Calu3 (cell line): ENCODE results near the gene THSD7B. TPM values are rescaled to one million over a fixed set of nuclear protein-coding genes. Genes with fewer than 3 reads are reported as not detected.

Source experiments
- BruUV-seq: library from RNA; stranded (reverse); fragments of 400-500 nt; replicated peaks from 2 replicates; lab custom pipeline; 2021; lab: Mats Ljungman, UMichigan
- CTCF ChIA-PET: fragments of 300-600 bp; sonication (Branson Sonifier 250); formaldehyde crosslinking; loops from one replicate; lab custom pipeline; 2022; ENCODE audit warnings: antibody characterized with exemption; lab: Charles Lee
- DNase-seq: peaks from one replicate; pipeline ENCODE4 v3.0.0; 2022
- H3K27ac Mint-ChIP-seq: one replicate; pipeline ENCODE4 v1.8.0; 2022; ENCODE audit warnings: mixed read lengths; ENCODE audit not compliant: unreplicated experiment
- H3K27me3 Mint-ChIP-seq: one replicate; pipeline ENCODE4 v1.8.0; 2022; ENCODE audit warnings: mixed read lengths; ENCODE audit not compliant: unreplicated experiment
- H3K36me3 Mint-ChIP-seq: one replicate; pipeline ENCODE4 v1.8.0; 2022; ENCODE audit warnings: mild to moderate bottlenecking, moderate library complexity, mixed read lengths; ENCODE audit not compliant: insufficient read depth, unreplicated experiment
- H3K4me1 Mint-ChIP-seq: one replicate; pipeline ENCODE4 v1.8.0; 2022; ENCODE audit warnings: mild to moderate bottlenecking, low read depth, mixed read lengths; ENCODE audit not compliant: unreplicated experiment
- H3K4me3 Mint-ChIP-seq: one replicate; pipeline ENCODE4 v1.8.0; 2022; ENCODE audit warnings: mild to moderate bottlenecking, low read depth, moderate library complexity, mixed read lengths; ENCODE audit not compliant: unreplicated experiment
- H3K9me3 Mint-ChIP-seq: one replicate; pipeline ENCODE4 v1.8.0; 2022; ENCODE audit warnings: low read depth, mixed read lengths; ENCODE audit not compliant: unreplicated experiment
- CTCF ChIP-seq: fragments of 200-600 bp; IDR thresholded peaks from one replicate; pipeline ENCODE4 v1.8.0; 2022; ENCODE audit warnings: antibody characterized with exemption; ENCODE audit not compliant: unreplicated experiment
- intact Hi-C: fragments of 100-400 bp; cut with micrococcal nuclease; formaldehyde crosslinking; loops from one replicate; pipeline ENCODE4 v1.10.0; 2022; ENCODE audit not compliant: unreplicated experiment
- total RNA-seq: library from RNA; stranded (reverse); gene quantifications from 2 replicates; pipeline ENCODE4 v1.2.3, GENCODE V29; 2022

Gene THSD7B
- total RNA-seq, 1 experiment from 2014 or later: not detected

- no peak for DNase-seq
- intact Hi-C loops: no loop called here
- Mint-ChIP-seq H3K27ac (no peak overlapping the region), H3K9me3 (no peaks in the 10 kb centered on the region), H3K27me3 (peaks cover 11% of the 10 kb centered on the region), H3K4me3 (no peak overlapping the region), H3K4me1 (no peaks in the 10 kb centered on the region), H3K36me3 (no peaks in the 10 kb centered on the region)
- CTCF ChIA-PET: no interaction called here
- no peak for TF ChIP-seq CTCF
- BruUV-seq: no TSS peak
Measured at GRCh38 chr2:137523931-137524330, 758.6 kb downstream of the THSD7B start.

GRCh38 chr2:137525132-137525531, 759.8 kb downstream of the THSD7B start:
- BruUV-seq: no TSS peak
- CTCF ChIA-PET: no interaction called here
- Mint-ChIP-seq H3K9me3 (no peaks in the 10 kb centered on the region), H3K4me1 (no peaks in the 10 kb centered on the region), H3K36me3 (no peaks in the 10 kb centered on the region), H3K27me3 (peaks cover 11% of the 10 kb centered on the region), H3K27ac (no peak overlapping the region), H3K4me3 (no peak overlapping the region)
- no peak for TF ChIP-seq CTCF
- no peak for DNase-seq
- intact Hi-C loops: no loop called here

GRCh38 chr2:137525641-137526190, 760.4 kb downstream of the THSD7B start:
- no peak for TF ChIP-seq CTCF
- no TSS peak for BruUV-seq
- H3K36me3 Mint-ChIP-seq: no peaks in the 10 kb centered on the region
- H3K9me3 Mint-ChIP-seq: no peaks in the 10 kb centered on the region
- peaks cover 11% of the 10 kb centered on the region for H3K27me3 Mint-ChIP-seq
- H3K4me1 Mint-ChIP-seq: no peaks in the 10 kb centered on the region
- no peak for DNase-seq
- H3K4me3 Mint-ChIP-seq: no peak overlapping the region
- intact Hi-C loops: no loop called here
- CTCF ChIA-PET: no interaction called here
- no peak overlapping the region for H3K27ac Mint-ChIP-seq

GRCh38 chr2:137535897-137536296, 770.6 kb downstream of the THSD7B start:
- no peak overlapping the region for H3K4me3 Mint-ChIP-seq
- no peak overlapping the region for H3K27ac Mint-ChIP-seq
- H3K4me1 Mint-ChIP-seq: no peaks in the 10 kb centered on the region
- peaks cover 3% of the 10 kb centered on the region for H3K9me3 Mint-ChIP-seq
- no peaks in the 10 kb centered on the region for H3K27me3 Mint-ChIP-seq
- no TSS peak for BruUV-seq
- no peaks in the 10 kb centered on the region for H3K36me3 Mint-ChIP-seq
- no peak for TF ChIP-seq CTCF
- intact Hi-C loops: no loop called here
- CTCF ChIA-PET: no interaction called here
- no peak for DNase-seq
